H1 (cell line): ENCODE data around the gene ITGA3. TPM values are rescaled to one million over a fixed set of nuclear protein-coding genes. Genes with fewer than 3 reads are reported as not detected.

ENCODE experiments used
- ASH2L ChIP-seq: fragments of 200-600, 300-600 bp; sonication (generic); IDR thresholded peaks from one replicate; pipeline ENCODE4 v1.7.1; 2017; ENCODE audit warnings: low read length
- HDAC2 ChIP-seq, 2 experiments: fragments of 300-600 bp in 1 of 2; sonication (generic) in 1 of 2; IDR thresholded peaks; 2 replicates each; pipeline ENCODE4 v1.6.1; 2011 to 2012; ENCODE audit warnings: low read depth in 2 of 2, low read length in 2 of 2, mild to moderate bottlenecking in 2 of 2, moderate library complexity in 2 of 2, borderline replicate concordance in 1 of 2, inconsistent platforms in 1 of 2
- KDM4A ChIP-seq: IDR thresholded peaks from one replicate; pipeline ENCODE4 v1.7.1; 2012; ENCODE audit warnings: low read depth, mild to moderate bottlenecking, moderate library complexity, low read length, inconsistent platforms; ENCODE audit not compliant: severe bottlenecking
- NRF1 ChIP-seq: IDR thresholded peaks from 2 replicates; pipeline ENCODE4 v1.6.1; 2011; ENCODE audit warnings: mild to moderate bottlenecking, low read depth, low read length, improper control_type of control experiment
- RXRA ChIP-seq: IDR thresholded peaks from 2 replicates; pipeline ENCODE4 v1.6.1; 2011; ENCODE audit warnings: low read depth, mild to moderate bottlenecking, low read length, moderate library complexity; ENCODE audit not compliant: insufficient read depth
- SIX5 ChIP-seq: IDR thresholded peaks from 2 replicates; pipeline ENCODE4 v1.6.1; 2011; ENCODE audit warnings: mild to moderate bottlenecking, low read depth, low read length
- YY1 ChIP-seq: IDR thresholded peaks from 2 replicates; pipeline ENCODE4 v1.6.1; 2011; ENCODE audit warnings: low read depth, mild to moderate bottlenecking, low read length
- polyA plus RNA-seq, 7 experiments: library from polyadenylated mRNA; depleted of rRNA in 3 of 7; stranded (reverse) in 5 of 7; unstranded in 2 of 7; fragments of >200 nt in 5 of 7; fragments of 200-250 nt in 2 of 7; gene quantifications; 1 replicate in 5 of 7; 2 replicates in 1 of 7; 4 replicates in 1 of 7; pipeline versions ENCODE4 v1.2.1 to v1.2.3, GENCODE V29; 2011 to 2013; ENCODE audit warnings: missing spikeins in 2 of 7, mixed read lengths in 2 of 7
- total RNA-seq: library from RNA; stranded (reverse); fragmentation: NEBNext Ultra II Directional; extraction: Animal tissue kit (Norgen Biotek cat#: 25700); gene quantifications from 2 replicates; pipeline ENCODE4 v1.2.1, GENCODE V29; 2021
- TF ChIP-seq, protein P1 (sequence below): fragments of 300-600 bp; sonication (generic); IDR thresholded peaks from 2 replicates; pipeline ENCODE4 v1.7.1; 2012; ENCODE audit warnings: low read length, moderate library complexity, mild to moderate bottlenecking, inconsistent platforms; ENCODE audit not compliant: insufficient replicate concordance
- TF ChIP-seq, protein P2 (sequence below): IDR thresholded peaks from 2 replicates; pipeline ENCODE4 v1.6.1; 2012; ENCODE audit warnings: inconsistent platforms

Gene ITGA3
- total and polyA plus RNA-seq, 2 of the 8 experiments (the other 6 are each of a cell fraction or from before 2014, with no cell fraction given) = 24.0 to 24.2 TPM

DNA sequence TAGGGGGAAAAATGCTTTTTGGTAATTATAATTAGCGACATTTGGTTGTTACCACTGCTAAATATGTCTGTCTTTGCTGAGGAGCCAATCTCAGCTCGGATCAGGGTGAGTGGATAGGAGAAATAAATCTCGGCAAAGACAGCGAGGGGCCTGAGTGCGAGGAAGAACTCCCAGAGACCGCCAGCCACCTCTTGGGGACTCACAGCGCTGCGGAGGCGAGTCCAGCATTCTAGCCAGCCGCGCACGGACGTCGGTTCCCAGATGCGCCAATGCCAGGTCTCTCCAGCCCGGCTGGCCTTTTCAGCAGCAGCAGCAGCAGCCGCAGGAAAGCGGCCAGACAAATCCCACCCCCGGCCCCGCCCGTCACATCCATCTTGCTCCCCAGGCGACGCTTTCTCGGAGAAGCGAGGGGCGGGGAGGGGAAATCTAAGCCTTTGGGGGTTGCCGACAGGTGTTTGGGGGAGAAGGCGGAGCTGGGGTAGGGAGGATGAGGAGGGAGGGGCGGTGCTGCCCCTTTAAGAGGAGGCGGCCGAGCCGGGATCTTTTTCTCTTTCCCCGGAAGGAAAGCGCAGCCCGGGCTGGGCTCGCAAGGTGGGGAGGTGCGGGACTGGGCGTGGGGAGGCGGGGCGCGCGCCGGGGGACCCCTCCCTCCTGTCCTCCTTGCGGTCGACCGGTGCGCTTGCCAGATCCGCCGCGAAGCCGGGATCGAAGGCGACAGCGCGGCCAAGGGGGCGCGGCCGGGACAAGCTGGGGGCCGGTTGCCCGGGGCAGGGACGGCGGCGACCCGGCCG lies at the start of gene ITGA3 (continued):
- TF ChIP-seq, protein P1, sequence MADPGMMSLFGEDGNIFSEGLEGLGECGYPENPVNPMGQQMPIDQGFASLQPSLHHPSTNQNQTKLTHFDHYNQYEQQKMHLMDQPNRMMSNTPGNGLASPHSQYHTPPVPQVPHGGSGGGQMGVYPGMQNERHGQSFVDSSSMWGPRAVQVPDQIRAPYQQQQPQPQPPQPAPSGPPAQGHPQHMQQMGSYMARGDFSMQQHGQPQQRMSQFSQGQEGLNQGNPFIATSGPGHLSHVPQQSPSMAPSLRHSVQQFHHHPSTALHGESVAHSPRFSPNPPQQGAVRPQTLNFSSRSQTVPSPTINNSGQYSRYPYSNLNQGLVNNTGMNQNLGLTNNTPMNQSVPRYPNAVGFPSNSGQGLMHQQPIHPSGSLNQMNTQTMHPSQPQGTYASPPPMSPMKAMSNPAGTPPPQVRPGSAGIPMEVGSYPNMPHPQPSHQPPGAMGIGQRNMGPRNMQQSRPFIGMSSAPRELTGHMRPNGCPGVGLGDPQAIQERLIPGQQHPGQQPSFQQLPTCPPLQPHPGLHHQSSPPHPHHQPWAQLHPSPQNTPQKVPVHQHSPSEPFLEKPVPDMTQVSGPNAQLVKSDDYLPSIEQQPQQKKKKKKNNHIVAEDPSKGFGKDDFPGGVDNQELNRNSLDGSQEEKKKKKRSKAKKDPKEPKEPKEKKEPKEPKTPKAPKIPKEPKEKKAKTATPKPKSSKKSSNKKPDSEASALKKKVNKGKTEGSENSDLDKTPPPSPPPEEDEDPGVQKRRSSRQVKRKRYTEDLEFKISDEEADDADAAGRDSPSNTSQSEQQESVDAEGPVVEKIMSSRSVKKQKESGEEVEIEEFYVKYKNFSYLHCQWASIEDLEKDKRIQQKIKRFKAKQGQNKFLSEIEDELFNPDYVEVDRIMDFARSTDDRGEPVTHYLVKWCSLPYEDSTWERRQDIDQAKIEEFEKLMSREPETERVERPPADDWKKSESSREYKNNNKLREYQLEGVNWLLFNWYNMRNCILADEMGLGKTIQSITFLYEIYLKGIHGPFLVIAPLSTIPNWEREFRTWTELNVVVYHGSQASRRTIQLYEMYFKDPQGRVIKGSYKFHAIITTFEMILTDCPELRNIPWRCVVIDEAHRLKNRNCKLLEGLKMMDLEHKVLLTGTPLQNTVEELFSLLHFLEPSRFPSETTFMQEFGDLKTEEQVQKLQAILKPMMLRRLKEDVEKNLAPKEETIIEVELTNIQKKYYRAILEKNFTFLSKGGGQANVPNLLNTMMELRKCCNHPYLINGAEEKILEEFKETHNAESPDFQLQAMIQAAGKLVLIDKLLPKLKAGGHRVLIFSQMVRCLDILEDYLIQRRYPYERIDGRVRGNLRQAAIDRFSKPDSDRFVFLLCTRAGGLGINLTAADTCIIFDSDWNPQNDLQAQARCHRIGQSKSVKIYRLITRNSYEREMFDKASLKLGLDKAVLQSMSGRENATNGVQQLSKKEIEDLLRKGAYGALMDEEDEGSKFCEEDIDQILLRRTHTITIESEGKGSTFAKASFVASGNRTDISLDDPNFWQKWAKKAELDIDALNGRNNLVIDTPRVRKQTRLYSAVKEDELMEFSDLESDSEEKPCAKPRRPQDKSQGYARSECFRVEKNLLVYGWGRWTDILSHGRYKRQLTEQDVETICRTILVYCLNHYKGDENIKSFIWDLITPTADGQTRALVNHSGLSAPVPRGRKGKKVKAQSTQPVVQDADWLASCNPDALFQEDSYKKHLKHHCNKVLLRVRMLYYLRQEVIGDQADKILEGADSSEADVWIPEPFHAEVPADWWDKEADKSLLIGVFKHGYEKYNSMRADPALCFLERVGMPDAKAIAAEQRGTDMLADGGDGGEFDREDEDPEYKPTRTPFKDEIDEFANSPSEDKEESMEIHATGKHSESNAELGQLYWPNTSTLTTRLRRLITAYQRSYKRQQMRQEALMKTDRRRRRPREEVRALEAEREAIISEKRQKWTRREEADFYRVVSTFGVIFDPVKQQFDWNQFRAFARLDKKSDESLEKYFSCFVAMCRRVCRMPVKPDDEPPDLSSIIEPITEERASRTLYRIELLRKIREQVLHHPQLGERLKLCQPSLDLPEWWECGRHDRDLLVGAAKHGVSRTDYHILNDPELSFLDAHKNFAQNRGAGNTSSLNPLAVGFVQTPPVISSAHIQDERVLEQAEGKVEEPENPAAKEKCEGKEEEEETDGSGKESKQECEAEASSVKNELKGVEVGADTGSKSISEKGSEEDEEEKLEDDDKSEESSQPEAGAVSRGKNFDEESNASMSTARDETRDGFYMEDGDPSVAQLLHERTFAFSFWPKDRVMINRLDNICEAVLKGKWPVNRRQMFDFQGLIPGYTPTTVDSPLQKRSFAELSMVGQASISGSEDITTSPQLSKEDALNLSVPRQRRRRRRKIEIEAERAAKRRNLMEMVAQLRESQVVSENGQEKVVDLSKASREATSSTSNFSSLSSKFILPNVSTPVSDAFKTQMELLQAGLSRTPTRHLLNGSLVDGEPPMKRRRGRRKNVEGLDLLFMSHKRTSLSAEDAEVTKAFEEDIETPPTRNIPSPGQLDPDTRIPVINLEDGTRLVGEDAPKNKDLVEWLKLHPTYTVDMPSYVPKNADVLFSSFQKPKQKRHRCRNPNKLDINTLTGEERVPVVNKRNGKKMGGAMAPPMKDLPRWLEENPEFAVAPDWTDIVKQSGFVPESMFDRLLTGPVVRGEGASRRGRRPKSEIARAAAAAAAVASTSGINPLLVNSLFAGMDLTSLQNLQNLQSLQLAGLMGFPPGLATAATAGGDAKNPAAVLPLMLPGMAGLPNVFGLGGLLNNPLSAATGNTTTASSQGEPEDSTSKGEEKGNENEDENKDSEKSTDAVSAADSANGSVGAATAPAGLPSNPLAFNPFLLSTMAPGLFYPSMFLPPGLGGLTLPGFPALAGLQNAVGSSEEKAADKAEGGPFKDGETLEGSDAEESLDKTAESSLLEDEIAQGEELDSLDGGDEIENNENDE = no peak
- TF ChIP-seq NRF1 (no peak), RXRA (no peak), SIX5 (no peak), KDM4A (no peak), ASH2L (peak; percentile 5), HDAC2 (IDR thresholded peaks at IDR 0.05; ENCODE audit: borderline replicate concordance in 1 of 2, low read depth in 2 of 2, low read length in 2 of 2) (0 out of 4 replicates have a peak, but pooled peaks have one; percentile 7 to 57), YY1 (no peak)
- TF ChIP-seq, protein P2, sequence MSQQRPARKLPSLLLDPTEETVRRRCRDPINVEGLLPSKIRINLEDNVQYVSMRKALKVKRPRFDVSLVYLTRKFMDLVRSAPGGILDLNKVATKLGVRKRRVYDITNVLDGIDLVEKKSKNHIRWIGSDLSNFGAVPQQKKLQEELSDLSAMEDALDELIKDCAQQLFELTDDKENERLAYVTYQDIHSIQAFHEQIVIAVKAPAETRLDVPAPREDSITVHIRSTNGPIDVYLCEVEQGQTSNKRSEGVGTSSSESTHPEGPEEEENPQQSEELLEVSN = peak; percentile 27; the same call in 1 of the 2 replicates
